B cell (primary cell): Measurements from ENCODE around the gene RETREG1.

Experiments
- EZH2 ChIP-seq: IDR thresholded peaks from 2 replicates; pipeline ENCODE4 v1.6.1; 2012; ENCODE audit warnings: borderline replicate concordance, low read depth, mild to moderate bottlenecking, moderate library complexity, low read length; ENCODE audit not compliant: insufficient read depth, poor library complexity, severe bottlenecking
- TF ChIP-seq, protein P1 (sequence below): fragments of 200-600 bp; IDR thresholded peaks from one replicate; pipeline ENCODE4 v1.8.0; 2022; ENCODE audit warnings: antibody characterized with exemption, mild to moderate bottlenecking

DNA sequence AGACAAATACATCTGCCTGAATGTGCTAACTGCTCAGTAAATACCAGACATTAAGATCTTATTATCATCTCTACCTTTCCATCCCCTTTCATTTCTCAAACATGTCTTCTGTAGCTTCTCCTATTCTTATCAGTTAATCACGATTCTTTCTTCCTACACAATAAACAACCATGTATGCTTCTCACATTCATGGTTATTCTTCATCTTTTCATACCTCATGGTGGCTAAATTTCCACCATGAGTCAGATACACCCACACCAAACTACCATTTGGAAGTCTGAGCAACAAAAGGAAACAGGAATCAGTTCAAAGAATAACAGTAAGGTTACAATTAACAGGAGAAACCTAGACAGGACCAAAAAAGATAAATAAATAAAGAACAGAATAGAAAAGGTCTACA, 158.9 kb downstream of the RETREG1 start:
- TF ChIP-seq, protein P1, sequence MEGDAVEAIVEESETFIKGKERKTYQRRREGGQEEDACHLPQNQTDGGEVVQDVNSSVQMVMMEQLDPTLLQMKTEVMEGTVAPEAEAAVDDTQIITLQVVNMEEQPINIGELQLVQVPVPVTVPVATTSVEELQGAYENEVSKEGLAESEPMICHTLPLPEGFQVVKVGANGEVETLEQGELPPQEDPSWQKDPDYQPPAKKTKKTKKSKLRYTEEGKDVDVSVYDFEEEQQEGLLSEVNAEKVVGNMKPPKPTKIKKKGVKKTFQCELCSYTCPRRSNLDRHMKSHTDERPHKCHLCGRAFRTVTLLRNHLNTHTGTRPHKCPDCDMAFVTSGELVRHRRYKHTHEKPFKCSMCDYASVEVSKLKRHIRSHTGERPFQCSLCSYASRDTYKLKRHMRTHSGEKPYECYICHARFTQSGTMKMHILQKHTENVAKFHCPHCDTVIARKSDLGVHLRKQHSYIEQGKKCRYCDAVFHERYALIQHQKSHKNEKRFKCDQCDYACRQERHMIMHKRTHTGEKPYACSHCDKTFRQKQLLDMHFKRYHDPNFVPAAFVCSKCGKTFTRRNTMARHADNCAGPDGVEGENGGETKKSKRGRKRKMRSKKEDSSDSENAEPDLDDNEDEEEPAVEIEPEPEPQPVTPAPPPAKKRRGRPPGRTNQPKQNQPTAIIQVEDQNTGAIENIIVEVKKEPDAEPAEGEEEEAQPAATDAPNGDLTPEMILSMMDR = no peak
- TF ChIP-seq EZH2 = no peak
